ENCODE data around the gene IMP3. TPM values are rescaled to one million over a fixed set of nuclear protein-coding genes. Genes with fewer than 3 reads are reported as not detected.

IMP3 gene
- total and polyA plus RNA-seq, 4 donors, result 45.2 to 94.8 (median 69.6) TPM

GRCh38 chr15:75596703-75597345 lies 43.2 kb downstream of the IMP3 start:
- Histone ChIP-seq H3K4me3 (ENCODE audit: low read depth in 1 of 3, low read length in 3 of 3) (no peak overlapping the region), H3K9ac (ENCODE audit: low read depth in 1 of 2, low read length in 2 of 2) (no peak overlapping the region), H3K36me3 (ENCODE audit: control insufficient read depth in 4 of 4, insufficient read depth in 3 of 4, low read depth in 1 of 4, low read length in 3 of 4) (peaks cover 2 to 15% (median 10%) of the 10 kb centered on the region in 4 donors), H3K4me1 (ENCODE audit: control insufficient read depth in 4 of 4, insufficient read depth in 4 of 4, low read length in 3 of 4) (peaks cover 5 to 29% (median 20%) of the 10 kb centered on the region in 4 donors), H3K27me3 (ENCODE audit: control insufficient read depth in 4 of 4, insufficient read depth in 4 of 4, low read length in 3 of 4) (no peaks in the 10 kb centered on the region), H3K9me3 (ENCODE audit: control insufficient read depth in 4 of 4, low read length in 3 of 4) (no peaks in the 10 kb centered on the region), H3K27ac (ENCODE audit: low read depth in 1 of 2, low read length in 2 of 2) (peak overlapping the region; percentile 43 to 64)
- DNase-seq (ENCODE audit: low spot score), result no peak
- 51% methylated on average over 3 of the region's 3 CpGs for WGBS
- TF ChIP-seq GABPA (IDR thresholded peaks at IDR 0.05 in 1 of 2, conservative IDR thresholded peaks at IDR 0.05 in 1 of 2) (no peak), CTCF (IDR thresholded peaks at IDR 0.05; ENCODE audit: low read depth, low read length, missing input control) (no peak), HNF4G (IDR thresholded peaks at IDR 0.05) (no peak), HNF4A (conservative IDR thresholded peaks at IDR 0.05) (no peak), TAF1 (conservative IDR thresholded peaks at IDR 0.05) (no peak), REST (IDR thresholded peaks at IDR 0.05) (no peak), ZBTB33 (IDR thresholded peaks at IDR 0.05) (no peak), RXRA (IDR thresholded peaks at IDR 0.05) (no peak), ATF3 (IDR thresholded peaks at IDR 0.05) (no peak), JUND (IDR thresholded peaks at IDR 0.05) (no peak), EGR1 (IDR thresholded peaks at IDR 0.05; ENCODE audit: low read depth in 2 of 2) (no peak), FOXA2 (IDR thresholded peaks at IDR 0.05) (no peak), SP1 (IDR thresholded peaks at IDR 0.05) (no peak), RAD21 (IDR thresholded peaks at IDR 0.05) (no peak), FOXA1 (IDR thresholded peaks at IDR 0.05) (no peak), NR2F2 (IDR thresholded peaks at IDR 0.05) (no peak), YY1 (IDR thresholded peaks at IDR 0.05) (no peak)
- TF ChIP-seq, protein P1, sequence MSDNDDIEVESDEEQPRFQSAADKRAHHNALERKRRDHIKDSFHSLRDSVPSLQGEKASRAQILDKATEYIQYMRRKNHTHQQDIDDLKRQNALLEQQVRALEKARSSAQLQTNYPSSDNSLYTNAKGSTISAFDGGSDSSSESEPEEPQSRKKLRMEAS (IDR thresholded peaks at IDR 0.05), result no peak
